ENCODE results near the gene GRAMD1B.

- TF ChIP-seq HOXB13 (CRISPR knock-in tag; IDR thresholded peaks at IDR 0.05; ENCODE audit: low read depth) (no peak), ESRRA (IDR thresholded peaks at IDR 0.05; ENCODE audit: borderline replicate concordance, low read length) (no peak), MYC (IDR thresholded peaks at IDR 0.05; ENCODE audit: borderline replicate concordance, low read length) (no peak), CTCF (IDR thresholded peaks at IDR 0.05) (no peak), FOSL2 (IDR thresholded peaks at IDR 0.05) (no peak), FOSL2 (CRISPR knock-in tag; IDR thresholded peaks at IDR 0.05) (no peak), CHD4 (IDR thresholded peaks at IDR 0.05; ENCODE audit: borderline replicate concordance) (no peak), KDM1A (IDR thresholded peaks at IDR 0.05; ENCODE audit: low read depth) (no peak), POLR2A (IDR thresholded peaks at IDR 0.05; ENCODE audit: low read length) (no peak), HDAC2 (IDR thresholded peaks at IDR 0.05) (no peak), SREBF2 (IDR thresholded peaks at IDR 0.05) (no peak), EP300 (IDR thresholded peaks at IDR 0.05) (no peak)
These were observed 129.5 kb downstream of the GRAMD1B start for GRCh38 chr11:123559523-123559955.
